ENCODE results near the gene CDC73. TPM values are rescaled to one million over a fixed set of nuclear protein-coding genes. Genes with fewer than 3 reads are reported as not detected.

Gene CDC73
- total and polyA plus RNA-seq, 9 of the 15 experiments (the other 6 are each of a cell fraction or from before 2014, with no cell fraction given): 19.0 to 61.7 (median 30.1) TPM

DNA sequence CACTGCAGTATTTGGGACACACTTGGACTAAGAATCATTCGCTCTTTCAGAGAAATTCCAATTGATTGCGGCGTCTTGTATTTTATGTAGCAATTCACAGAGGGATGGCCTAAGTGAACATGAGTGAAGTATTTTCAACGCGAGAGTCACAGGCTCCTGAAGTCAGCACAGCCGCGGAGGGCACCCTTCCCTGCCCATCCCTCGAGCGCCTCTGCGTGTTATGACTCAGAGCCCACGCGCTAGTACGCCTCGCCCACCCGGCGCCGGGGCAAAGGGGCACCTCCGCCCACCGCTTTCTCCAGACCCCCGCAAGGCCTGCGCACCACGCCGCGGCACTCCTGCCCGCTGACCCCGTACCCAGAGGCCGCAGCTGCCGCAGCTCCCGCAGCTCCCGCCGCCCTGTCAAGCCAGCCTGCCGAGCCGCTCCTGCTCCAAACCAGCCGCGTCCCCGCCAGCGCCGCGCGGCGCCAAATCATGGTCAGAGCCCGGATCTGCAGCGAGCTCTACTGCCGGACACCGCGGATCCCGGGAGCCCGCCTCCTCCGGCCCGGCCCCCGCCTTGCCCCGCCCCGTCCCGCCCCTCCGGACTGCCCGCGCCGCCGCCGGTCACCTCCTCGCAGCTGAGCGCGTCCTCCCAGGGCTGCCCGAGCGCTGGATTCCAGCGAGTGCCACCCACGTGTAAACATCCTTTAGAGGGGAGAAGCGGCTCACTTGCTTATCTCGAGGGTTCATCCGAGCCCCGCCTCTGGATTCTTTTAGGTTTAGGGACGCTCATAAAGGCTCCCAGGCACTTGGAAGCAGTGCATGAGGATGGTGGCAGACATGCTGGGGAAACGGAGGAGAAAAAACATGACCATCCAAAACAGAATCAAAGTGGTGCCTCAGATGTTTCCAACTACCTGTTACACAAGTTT is 16.7 kb upstream of the CDC73 start, which contains the start of gene GLRX2 (continued):
- TF ChIP-seq, protein P1, sequence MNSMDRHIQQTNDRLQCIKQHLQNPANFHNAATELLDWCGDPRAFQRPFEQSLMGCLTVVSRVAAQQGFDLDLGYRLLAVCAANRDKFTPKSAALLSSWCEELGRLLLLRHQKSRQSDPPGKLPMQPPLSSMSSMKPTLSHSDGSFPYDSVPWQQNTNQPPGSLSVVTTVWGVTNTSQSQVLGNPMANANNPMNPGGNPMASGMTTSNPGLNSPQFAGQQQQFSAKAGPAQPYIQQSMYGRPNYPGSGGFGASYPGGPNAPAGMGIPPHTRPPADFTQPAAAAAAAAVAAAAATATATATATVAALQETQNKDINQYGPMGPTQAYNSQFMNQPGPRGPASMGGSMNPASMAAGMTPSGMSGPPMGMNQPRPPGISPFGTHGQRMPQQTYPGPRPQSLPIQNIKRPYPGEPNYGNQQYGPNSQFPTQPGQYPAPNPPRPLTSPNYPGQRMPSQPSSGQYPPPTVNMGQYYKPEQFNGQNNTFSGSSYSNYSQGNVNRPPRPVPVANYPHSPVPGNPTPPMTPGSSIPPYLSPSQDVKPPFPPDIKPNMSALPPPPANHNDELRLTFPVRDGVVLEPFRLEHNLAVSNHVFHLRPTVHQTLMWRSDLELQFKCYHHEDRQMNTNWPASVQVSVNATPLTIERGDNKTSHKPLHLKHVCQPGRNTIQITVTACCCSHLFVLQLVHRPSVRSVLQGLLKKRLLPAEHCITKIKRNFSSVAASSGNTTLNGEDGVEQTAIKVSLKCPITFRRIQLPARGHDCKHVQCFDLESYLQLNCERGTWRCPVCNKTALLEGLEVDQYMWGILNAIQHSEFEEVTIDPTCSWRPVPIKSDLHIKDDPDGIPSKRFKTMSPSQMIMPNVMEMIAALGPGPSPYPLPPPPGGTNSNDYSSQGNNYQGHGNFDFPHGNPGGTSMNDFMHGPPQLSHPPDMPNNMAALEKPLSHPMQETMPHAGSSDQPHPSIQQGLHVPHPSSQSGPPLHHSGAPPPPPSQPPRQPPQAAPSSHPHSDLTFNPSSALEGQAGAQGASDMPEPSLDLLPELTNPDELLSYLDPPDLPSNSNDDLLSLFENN (IDR thresholded peaks at IDR 0.05; ENCODE audit: low read depth in 2 of 2, low read length in 2 of 2): peak in 1 of 2 experiments; percentile 41; a peak in 1 of 4 replicates
- TF ChIP-seq CBX1 (IDR thresholded peaks at IDR 0.05; ENCODE audit: low read depth) (peak; percentile 84), CBFA2T2 (conservative IDR thresholded peaks at IDR 0.05) (no peak), TBL1XR1 (IDR thresholded peaks at IDR 0.05; ENCODE audit: low read length in 2 of 2) (0 out of 4 replicates have a peak, but pooled peaks of 1 of the 2 experiments have one; percentile 14)
- TF ChIP-seq, protein P2, sequence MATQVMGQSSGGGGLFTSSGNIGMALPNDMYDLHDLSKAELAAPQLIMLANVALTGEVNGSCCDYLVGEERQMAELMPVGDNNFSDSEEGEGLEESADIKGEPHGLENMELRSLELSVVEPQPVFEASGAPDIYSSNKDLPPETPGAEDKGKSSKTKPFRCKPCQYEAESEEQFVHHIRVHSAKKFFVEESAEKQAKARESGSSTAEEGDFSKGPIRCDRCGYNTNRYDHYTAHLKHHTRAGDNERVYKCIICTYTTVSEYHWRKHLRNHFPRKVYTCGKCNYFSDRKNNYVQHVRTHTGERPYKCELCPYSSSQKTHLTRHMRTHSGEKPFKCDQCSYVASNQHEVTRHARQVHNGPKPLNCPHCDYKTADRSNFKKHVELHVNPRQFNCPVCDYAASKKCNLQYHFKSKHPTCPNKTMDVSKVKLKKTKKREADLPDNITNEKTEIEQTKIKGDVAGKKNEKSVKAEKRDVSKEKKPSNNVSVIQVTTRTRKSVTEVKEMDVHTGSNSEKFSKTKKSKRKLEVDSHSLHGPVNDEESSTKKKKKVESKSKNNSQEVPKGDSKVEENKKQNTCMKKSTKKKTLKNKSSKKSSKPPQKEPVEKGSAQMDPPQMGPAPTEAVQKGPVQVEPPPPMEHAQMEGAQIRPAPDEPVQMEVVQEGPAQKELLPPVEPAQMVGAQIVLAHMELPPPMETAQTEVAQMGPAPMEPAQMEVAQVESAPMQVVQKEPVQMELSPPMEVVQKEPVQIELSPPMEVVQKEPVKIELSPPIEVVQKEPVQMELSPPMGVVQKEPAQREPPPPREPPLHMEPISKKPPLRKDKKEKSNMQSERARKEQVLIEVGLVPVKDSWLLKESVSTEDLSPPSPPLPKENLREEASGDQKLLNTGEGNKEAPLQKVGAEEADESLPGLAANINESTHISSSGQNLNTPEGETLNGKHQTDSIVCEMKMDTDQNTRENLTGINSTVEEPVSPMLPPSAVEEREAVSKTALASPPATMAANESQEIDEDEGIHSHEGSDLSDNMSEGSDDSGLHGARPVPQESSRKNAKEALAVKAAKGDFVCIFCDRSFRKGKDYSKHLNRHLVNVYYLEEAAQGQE (IDR thresholded peaks at IDR 0.05; ENCODE audit: borderline replicate concordance): no peak
- TF ChIP-seq, protein P2 (CRISPR knock-in tag; IDR thresholded peaks at IDR 0.05; ENCODE audit: low read depth): peak; percentile 63; the same call in 1 of the 2 replicates
